IPS-20b (cell line): ENCODE results near the gene RADIL.

Experiments used
- H3K27ac ChIP-seq: one replicate; pipeline ENCODE4 v1.5.1; 2013; ENCODE audit warnings: low read length
- H3K27me3 ChIP-seq: 2 replicates; pipeline ENCODE4 v1.6.1; 2013; ENCODE audit warnings: mild to moderate bottlenecking, low read length, inconsistent platforms; ENCODE audit not compliant: insufficient read depth
- H3K36me3 ChIP-seq: 2 replicates; pipeline ENCODE4 v1.6.1; 2013; ENCODE audit warnings: low read depth, mild to moderate bottlenecking, inconsistent platforms, low read length, moderate library complexity; ENCODE audit not compliant: insufficient read depth
- H3K4me1 ChIP-seq: 2 replicates; pipeline ENCODE4 v1.6.1; 2013; ENCODE audit warnings: mild to moderate bottlenecking, control low read depth, inconsistent platforms, low read length, moderate library complexity; ENCODE audit not compliant: insufficient read depth
- H3K4me3 ChIP-seq: 2 replicates; pipeline ENCODE4 v1.5.1; 2013; ENCODE audit warnings: mild to moderate bottlenecking, low read length, inconsistent platforms
- H3K9ac ChIP-seq: 2 replicates; pipeline ENCODE4 v1.6.1; 2013; ENCODE audit warnings: low read depth, mild to moderate bottlenecking, inconsistent platforms, low read length, moderate library complexity
- H3K9me3 ChIP-seq: 2 replicates; pipeline ENCODE4 v1.6.1; 2013; ENCODE audit warnings: mild to moderate bottlenecking, low read depth, low read length, inconsistent platforms; ENCODE audit not compliant: insufficient read depth

The RADIL gene, protein sequence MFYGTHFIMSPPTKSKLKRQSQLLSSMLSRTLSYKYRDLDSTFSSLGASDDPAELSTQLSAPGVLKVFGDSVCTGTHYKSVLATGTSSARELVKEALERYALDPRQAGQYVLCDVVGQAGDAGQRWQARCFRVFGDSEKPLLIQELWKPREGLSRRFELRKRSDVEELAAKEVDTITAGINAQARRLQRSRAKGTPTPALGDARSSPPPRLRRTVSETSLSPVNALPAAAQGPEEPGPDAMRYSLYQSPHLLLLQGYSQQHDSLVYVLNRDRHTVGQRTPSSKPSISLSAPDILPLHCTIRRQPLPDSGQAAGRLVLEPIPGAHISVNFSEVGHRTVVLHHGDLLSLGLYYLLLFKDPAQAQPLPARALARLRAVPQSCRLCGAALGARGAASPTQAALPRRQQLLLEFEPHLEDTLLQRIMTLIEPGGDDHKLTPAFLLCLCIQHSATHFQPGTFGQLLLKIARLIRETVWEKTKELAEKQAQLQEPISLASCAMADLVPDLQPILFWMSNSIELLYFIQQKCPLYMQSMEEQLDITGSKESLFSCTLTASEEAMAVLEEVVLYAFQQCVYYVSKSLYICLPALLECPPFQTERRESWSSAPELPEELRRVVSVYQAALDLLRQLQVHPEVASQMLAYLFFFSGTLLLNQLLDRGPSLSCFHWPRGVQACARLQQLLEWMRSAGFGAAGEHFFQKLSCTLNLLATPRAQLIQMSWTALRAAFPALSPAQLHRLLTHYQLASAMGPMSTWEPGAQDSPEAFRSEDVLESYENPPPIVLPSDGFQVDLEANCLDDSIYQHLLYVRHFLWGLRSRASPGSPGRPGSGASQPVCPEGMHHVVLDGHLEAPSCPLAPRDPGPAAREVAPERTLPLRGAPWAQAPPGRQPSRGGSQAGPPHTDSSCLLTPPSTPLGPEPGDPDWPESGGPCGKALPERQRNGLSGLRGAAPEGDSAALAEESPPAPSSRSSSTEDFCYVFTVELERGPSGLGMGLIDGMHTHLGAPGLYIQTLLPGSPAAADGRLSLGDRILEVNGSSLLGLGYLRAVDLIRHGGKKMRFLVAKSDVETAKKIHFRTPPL

DNA sequence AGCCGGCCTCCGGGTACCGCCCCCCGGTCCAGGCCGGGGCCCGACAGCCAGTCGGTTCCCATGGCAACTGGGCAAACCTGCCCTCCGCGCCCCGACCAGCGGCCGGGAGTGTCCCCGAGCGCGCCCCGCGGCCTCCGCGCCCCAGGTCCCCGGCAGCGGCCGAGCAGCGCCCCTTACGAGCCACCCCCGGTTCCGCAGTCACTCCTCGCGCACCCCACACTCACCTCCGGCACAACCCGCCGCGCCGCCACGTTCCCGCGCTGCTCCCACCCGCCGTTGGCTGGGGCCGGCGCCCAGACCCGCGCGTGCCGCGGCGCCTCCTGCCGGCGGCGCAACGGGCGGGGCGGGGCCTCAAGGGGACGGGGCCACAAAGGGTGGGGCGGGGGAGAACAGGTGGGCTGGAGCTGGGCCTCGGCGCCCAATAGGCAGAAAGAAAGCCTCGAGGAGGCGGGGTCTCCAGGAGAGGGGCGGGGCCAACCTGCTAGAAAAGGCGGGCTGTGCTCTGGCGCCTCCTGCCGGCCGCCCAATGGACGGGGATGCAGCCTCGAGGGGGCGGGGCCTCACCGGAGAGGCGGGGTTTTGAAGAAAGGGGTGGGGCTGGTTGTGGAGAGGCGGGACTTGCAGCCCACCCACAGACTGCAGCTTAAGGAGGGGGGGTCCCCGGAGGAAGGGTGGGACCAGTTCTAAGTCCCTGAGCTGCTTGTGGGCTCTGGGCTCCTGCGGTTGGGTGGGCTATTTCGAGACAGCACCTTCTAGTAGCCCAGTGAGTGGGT, at the start of gene RADIL:
TSS of gene RADIL (minus strand) at position 345 of the 773 bp plus-strand sequence. CDS start 5,577 bp downstream, outside the sequence.
- H3K9me3 ChIP-seq: no peaks in the 10 kb centered on the region
- peak within 1 kb of the TSS; percentile 81 for H3K4me3 ChIP-seq
- peaks cover 14% of the 10 kb centered on the region; the same call in 1 of the 2 replicates for H3K27me3 ChIP-seq
- H3K9ac ChIP-seq: peak within 1 kb of the TSS; percentile 76; the same call in 1 of the 2 replicates
- H3K27ac ChIP-seq: no peak within 1 kb of the TSS
- no peaks in the 10 kb centered on the region for H3K4me1 ChIP-seq
- H3K36me3 ChIP-seq: no peaks in the 10 kb centered on the region

DNA sequence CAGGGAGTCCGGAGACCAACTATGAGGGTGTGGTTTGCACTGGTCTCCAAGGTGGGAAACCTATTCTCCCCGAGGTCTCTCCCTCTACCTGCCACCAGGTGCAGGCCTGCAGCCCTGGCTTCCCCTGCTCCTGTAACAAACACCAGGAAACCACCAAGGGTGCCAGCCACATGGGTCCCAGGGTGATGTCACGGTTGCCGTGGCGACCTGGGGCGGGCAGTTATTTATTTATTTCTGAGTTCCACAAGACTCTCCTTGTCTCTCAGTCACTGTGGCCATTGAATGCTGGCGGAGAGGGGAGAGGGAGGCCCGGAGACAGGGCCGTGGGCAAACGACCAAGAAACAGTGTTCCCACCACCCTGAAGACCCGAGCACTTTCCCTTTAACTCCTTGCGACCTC, 48.4 kb upstream of the RADIL start:
- Histone ChIP-seq H3K27ac (no peak overlapping the region), H3K36me3 (no peaks in the 10 kb centered on the region), H3K4me3 (no peak overlapping the region), H3K9me3 (no peaks in the 10 kb centered on the region), H3K9ac (no peak overlapping the region), H3K27me3 (no peaks in the 10 kb centered on the region), H3K4me1 (no peaks in the 10 kb centered on the region)

- no peak overlapping the region for H3K4me3 ChIP-seq
- H3K36me3 ChIP-seq: no peaks in the 10 kb centered on the region
- no peaks in the 10 kb centered on the region for H3K27me3 ChIP-seq
- H3K9me3 ChIP-seq: no peaks in the 10 kb centered on the region
- no peaks in the 10 kb centered on the region for H3K4me1 ChIP-seq
- no peak overlapping the region for H3K9ac ChIP-seq
- H3K27ac ChIP-seq: no peak overlapping the region
Measured at GRCh38 chr7:4929005-4929404, 45.5 kb upstream of the RADIL start.

DNA sequence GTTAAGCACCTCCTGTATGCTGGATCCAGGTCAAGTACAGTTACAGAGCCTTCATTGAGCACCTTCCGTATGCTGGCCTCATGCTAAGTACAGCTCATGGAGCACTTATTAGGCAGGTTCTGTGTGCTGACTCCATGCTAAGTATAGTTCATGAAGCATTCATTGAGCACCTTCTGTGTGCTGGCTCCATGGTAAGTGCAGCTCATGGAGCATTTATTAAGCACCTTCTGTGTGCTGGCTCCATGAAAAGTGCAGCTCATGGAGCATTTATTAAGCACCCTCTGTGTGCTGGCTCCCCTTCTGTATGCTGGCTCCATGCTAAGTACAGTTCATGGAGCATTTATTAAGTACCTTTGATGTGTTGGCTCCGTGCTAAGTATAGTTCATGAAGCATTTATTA, 44.9 kb upstream of the RADIL start:
- Histone ChIP-seq H3K9me3 (no peaks in the 10 kb centered on the region), H3K4me1 (no peaks in the 10 kb centered on the region), H3K4me3 (no peak overlapping the region), H3K9ac (no peak overlapping the region), H3K27ac (no peak overlapping the region), H3K36me3 (no peaks in the 10 kb centered on the region), H3K27me3 (no peaks in the 10 kb centered on the region)

DNA sequence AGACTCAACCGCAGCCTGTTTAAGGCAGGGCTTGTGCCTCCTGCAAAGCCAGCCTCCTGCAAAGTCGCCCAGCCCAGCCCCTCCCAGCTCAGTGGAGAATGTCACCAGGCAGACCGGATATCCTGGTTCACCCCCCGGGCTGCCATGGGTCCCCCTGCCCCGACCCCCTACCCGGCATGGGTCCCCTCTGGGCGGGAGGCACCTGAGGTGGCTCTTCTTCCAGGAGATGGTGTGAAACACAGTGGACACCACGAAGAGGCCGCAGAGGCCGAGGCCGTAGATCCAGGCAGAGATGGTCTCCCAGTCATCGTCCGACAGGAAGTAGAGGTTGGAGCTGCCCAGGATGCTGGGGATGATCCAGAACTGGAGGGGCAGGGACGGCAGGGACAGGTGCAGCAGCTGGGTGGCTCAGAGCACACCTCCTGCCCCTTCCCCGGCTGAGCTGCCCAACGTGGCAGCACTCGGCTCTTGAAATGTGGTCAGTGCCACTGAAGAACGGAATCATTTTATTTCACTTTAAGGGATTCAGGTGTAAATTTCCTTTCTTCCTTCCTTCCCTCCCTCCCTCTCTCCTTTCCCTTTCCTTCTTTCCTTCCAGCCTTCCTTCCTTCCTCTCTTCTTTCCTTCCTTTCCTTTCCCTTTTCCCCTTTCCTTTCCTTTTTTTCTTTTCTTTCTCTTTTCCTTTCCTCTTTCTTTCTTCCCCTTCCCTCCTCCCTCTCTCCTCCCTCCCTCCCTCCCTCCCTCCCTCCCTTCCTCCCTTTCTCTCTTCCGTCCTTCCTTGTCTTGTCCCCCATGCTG, 36.7 kb upstream of the RADIL start:
- Histone ChIP-seq H3K36me3 (no peaks in the 10 kb centered on the region), H3K4me1 (no peaks in the 10 kb centered on the region), H3K27ac (no peak overlapping the region), H3K9ac (no peak overlapping the region), H3K4me3 (no peak overlapping the region), H3K9me3 (peaks cover 6% of the 10 kb centered on the region; the same call in 1 of the 2 replicates), H3K27me3 (no peaks in the 10 kb centered on the region)

- Histone ChIP-seq H3K36me3 (no peaks in the 10 kb centered on the region), H3K4me1 (no peaks in the 10 kb centered on the region), H3K4me3 (no peak overlapping the region), H3K27me3 (no peaks in the 10 kb centered on the region), H3K27ac (no peak overlapping the region), H3K9ac (no peak overlapping the region), H3K9me3 (peaks cover 6% of the 10 kb centered on the region; the same call in 1 of the 2 replicates)
Measured at GRCh38 chr7:4916113-4916512, 32.6 kb upstream of the RADIL start.

DNA sequence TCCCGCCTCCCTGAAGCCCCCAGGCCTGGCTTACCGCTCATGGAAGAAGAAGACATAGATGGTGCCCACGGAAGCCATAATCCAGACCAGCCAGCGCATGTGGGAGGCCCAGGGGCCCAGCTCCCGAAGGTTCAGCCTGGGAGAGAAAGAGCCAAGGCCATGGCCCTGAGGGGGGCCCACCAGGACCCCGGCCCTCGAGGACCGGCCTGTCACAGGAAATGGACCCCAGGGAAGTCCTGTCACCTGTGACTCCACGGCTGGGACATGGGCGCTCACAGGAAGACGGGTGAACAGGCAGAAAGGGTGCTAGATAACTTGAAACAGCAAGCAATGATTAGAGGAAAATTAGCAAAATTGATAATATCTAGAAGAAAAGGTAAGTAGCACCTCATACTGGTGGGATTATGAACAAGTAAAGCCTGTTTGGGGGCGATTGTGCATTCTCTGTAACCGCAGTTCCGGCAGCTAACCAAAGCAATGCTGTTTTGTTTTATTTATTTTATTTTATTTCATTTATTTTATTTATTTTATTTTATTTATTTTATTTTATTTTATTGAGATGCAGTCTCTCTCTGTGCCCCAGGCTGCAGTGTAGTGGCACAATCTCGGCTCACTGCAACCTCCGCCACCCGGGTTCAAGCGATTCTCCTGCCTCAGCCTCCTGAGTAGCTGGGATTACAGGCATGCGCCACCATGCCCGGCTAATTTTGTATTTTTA, 27.8 kb upstream of the RADIL start:
- H3K27me3 ChIP-seq: no peaks in the 10 kb centered on the region
- no peaks in the 10 kb centered on the region for H3K4me1 ChIP-seq
- no peak overlapping the region for H3K4me3 ChIP-seq
- no peak overlapping the region for H3K9ac ChIP-seq
- H3K9me3 ChIP-seq: no peaks in the 10 kb centered on the region; the same call in 1 of the 2 replicates
- H3K27ac ChIP-seq: no peak overlapping the region
- H3K36me3 ChIP-seq: no peaks in the 10 kb centered on the region

GRCh38 chr7:4906682-4907081, 23.2 kb upstream of the RADIL start:
- Histone ChIP-seq H3K27ac (no peak overlapping the region), H3K9ac (no peak overlapping the region), H3K27me3 (peaks cover 7% of the 10 kb centered on the region; the same call in 1 of the 2 replicates), H3K4me3 (no peak overlapping the region), H3K9me3 (no peaks in the 10 kb centered on the region; the same call in 1 of the 2 replicates), H3K4me1 (no peaks in the 10 kb centered on the region), H3K36me3 (no peaks in the 10 kb centered on the region)

DNA sequence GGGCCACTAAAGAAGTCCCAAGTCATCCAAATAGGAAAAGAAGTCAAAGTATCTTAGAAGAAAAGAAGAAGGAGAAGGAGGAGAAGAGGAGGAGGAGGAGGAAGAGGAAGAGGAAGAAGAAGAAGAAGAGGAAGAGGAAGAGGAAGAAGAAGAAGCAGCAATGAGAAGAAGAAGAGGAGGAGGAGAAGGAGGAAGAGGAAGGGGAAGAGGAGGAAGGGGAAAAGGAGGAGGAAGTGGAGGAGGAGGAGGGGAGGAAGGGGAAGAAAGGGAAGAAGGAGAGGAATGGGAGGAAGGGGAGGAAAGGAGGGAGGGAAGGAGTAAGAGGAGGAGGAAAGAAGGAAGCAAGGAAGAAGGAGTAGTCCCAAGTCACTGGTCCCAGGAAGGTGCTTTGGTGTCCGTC, 21.7 kb upstream of the RADIL start:
- Histone ChIP-seq H3K27me3 (peaks cover 7% of the 10 kb centered on the region; the same call in 1 of the 2 replicates), H3K36me3 (no peaks in the 10 kb centered on the region)

DNA sequence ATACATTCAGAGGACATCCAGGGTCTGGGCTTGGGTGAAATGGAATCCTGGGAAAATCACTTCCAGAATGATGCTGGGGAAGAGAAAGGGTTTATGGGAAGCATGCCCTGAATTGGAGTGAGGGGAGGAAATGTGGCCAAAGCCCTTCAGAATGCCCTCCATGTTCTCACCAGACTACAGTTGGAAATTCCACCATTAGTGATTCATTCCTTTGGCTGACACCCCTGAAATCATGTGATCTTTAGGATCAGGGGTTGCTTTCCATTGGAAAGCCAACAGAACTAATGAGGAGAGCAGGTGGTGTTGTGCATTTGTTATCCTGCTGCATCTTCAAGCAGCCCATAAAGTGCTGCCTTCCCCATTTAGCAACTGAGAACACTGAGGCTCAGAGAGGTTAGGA, 20.8 kb upstream of the RADIL start:
- no peak overlapping the region for H3K27ac ChIP-seq
- H3K27me3 ChIP-seq: peaks cover 7% of the 10 kb centered on the region; the same call in 1 of the 2 replicates
- H3K4me1 ChIP-seq: no peaks in the 10 kb centered on the region
- no peaks in the 10 kb centered on the region for H3K36me3 ChIP-seq
- H3K4me3 ChIP-seq: no peak overlapping the region
- H3K9ac ChIP-seq: no peak overlapping the region
- H3K9me3 ChIP-seq: no peaks in the 10 kb centered on the region; the same call in 1 of the 2 replicates

More for the DNA sequence above, 21.7 kb upstream of the RADIL start:
- Histone ChIP-seq H3K27ac (no peak overlapping the region), H3K9ac (no peak overlapping the region), H3K9me3 (no peaks in the 10 kb centered on the region; the same call in 1 of the 2 replicates), H3K4me1 (no peaks in the 10 kb centered on the region), H3K4me3 (no peak overlapping the region)
